Fibroblast of villous mesenchyme (primary cell): ENCODE results near the gene SH2D3A. TPM values are rescaled to one million over a fixed set of nuclear protein-coding genes. Genes with fewer than 3 reads are reported as not detected.
"Not testable (repeated sequence)": the region's sequence is repeated elsewhere in the genome, so short reads cannot be mapped to it uniquely, and the experiment has no call there.

Experiments used
- DNase-seq: peaks from one replicate; pipeline ENCODE4 v3.0.0-alpha.2; 2010; ENCODE audit warnings: low read depth
- H3K4me3 ChIP-seq: 2 replicates; pipeline ENCODE4 v1.5.1; 2011; ENCODE audit warnings: low read depth, mild to moderate bottlenecking, low read length
- total RNA-seq: library from RNA; depleted of rRNA; stranded (reverse); fragments of >200 nt; gene quantifications from 2 replicates; pipeline ENCODE4 v1.2.3, GENCODE V29; 2012
- TF ChIP-seq, protein P1 (sequence below): IDR thresholded peaks from 2 replicates; pipeline ENCODE4 v1.5.1; 2012; ENCODE audit warnings: low read depth, mild to moderate bottlenecking, low read length; ENCODE audit not compliant: insufficient read depth

Gene SH2D3A
- total RNA-seq, 1 donor = under 0.01 TPM

DNA sequence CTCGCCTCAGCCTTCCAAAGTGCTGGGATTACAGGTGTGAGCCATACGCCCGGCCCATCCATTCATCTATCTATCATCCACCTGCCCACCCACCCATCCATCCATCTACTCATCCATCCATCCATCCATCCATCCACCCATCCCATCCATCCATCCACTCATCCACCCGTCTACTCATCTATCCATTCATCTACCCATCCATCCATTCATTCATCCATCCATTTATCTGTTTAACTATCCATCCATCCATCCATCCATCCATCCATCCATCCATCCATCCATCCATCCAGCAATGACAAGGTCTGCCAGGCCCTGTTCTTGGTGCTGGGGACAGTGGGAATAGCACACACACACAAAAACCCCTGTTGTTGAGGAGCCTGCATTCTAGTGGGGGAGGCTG is 9.8 kb upstream of the SH2D3A start:
- DNase-seq = no peak
- H3K4me3 ChIP-seq = no peak overlapping the region
- TF ChIP-seq, protein P1, sequence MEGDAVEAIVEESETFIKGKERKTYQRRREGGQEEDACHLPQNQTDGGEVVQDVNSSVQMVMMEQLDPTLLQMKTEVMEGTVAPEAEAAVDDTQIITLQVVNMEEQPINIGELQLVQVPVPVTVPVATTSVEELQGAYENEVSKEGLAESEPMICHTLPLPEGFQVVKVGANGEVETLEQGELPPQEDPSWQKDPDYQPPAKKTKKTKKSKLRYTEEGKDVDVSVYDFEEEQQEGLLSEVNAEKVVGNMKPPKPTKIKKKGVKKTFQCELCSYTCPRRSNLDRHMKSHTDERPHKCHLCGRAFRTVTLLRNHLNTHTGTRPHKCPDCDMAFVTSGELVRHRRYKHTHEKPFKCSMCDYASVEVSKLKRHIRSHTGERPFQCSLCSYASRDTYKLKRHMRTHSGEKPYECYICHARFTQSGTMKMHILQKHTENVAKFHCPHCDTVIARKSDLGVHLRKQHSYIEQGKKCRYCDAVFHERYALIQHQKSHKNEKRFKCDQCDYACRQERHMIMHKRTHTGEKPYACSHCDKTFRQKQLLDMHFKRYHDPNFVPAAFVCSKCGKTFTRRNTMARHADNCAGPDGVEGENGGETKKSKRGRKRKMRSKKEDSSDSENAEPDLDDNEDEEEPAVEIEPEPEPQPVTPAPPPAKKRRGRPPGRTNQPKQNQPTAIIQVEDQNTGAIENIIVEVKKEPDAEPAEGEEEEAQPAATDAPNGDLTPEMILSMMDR = no peak

DNA sequence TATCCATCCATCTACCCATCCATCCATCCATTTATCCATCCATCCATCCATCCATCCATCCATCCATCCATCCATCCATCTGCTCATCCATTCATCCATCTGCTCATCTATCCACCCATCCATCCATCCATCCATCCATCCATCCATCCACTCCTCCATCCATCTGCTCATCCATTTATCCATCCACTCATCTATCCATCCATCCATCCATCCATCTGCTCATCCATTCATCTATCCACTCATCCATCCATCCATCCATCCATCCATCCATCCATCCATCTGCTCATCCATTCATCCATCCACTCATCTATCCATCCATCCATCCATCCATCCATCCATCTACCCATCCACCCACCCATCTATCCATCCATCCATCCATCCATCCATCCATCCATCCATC is 8.8 kb upstream of the SH2D3A start:
- DNase-seq, H3K4me3 ChIP-seq: not testable (repeated sequence)

DNA sequence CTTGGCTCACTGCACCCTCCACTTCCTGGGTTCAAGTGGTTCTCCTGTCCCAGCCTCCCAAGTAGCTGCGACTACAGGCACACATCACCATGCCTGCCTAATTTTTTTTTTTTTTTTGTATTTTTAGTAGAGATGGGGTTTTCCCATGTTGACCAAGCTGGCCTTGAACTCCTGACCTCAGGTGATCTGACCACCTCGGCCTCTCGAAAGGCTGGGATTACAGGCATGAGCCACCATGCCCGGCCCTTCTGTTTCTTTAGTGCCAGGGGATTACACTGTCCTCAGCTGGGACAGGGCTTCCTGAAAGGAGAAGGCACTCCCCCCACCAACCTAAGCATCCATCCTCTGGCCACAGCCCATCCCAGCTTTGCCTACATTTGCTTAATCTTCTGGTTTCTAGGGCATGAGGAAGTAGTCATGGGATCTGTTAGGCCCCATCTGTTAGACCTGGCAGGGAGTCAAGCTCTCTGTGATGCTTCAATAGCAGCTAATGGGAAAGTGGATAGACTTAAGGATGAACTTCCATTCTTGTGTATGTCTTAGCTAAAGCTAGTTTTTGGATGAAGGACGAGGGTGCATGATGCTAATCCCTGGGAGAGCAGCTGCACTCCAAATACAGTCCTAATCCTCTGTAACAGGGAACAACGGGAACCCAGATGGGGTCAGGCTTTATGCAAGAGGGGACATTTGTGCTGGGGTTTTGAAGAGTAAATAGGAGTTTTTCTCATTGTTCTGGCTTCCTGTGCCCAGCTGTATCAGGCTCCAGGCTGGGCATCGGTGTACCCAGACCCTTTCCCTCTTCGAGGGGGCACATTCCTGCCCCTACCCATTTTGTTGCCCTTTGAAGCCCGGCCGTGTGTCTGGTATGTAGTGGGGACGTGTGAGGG is 7.8 kb upstream of the SH2D3A start:
- TF ChIP-seq, protein P1 = no peak
- no peak for DNase-seq

DNA sequence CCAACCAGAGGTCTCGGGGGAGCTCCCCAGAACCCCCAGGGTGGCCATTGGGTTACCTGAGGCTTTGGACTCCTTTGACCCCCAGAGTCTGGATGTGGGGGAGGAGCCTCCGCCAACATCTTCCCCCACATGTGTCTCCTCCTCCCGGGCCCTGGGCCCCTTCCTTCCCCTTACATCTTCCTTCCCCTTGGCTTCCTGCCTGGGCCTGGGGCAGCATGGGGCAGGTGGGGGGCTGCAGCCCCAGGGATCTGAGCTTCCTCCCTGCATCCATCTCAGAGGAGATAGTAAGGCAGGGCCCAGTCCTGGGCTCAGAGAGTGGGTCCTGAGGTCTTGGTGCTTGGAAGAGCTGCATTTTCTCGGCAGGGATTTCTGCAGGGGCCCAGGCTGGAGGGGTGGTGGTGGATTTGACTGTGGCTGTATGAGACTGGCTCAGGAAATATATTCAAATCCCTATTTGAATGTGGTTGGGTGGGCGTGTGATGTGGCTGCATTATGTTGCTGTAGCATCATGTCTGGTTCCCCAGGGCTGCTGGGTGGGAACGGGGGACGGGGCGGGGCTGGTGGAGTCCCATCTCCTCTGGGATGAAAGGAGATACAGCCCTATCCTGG is 6.2 kb upstream of the SH2D3A start:
- TF ChIP-seq, protein P1 = no peak
- H3K4me3 ChIP-seq = no peak overlapping the region

More for the DNA sequence above, 7.8 kb upstream of the SH2D3A start:
- H3K4me3 ChIP-seq = no peak overlapping the region

DNA sequence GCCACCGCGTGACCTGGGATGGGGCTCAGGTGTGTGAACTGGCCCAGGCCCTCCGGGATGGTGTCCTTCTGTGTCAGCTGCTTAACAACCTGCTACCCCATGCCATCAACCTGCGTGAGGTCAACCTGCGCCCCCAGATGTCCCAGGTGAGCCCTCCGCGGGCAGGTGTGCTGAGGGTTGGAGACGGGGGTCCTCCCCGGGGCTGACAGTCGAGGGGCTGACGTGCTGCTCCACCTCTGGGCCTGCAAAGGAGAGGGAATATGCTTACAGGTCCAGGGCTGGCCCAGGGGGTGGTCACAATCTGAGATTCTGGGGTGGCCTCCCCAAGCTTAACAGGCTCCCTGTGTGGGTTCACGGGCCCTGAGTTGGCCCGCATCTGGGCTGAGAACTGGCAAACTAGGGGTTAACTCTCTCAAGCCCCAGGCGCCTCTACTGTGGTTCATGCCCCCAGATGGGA is 5.7 kb upstream of the SH2D3A start:
- H3K4me3 ChIP-seq = no peak overlapping the region
- DNase-seq = no peak
- TF ChIP-seq, protein P1 = no peak

More for the DNA sequence above, 6.2 kb upstream of the SH2D3A start:
- DNase-seq = no peak

DNA sequence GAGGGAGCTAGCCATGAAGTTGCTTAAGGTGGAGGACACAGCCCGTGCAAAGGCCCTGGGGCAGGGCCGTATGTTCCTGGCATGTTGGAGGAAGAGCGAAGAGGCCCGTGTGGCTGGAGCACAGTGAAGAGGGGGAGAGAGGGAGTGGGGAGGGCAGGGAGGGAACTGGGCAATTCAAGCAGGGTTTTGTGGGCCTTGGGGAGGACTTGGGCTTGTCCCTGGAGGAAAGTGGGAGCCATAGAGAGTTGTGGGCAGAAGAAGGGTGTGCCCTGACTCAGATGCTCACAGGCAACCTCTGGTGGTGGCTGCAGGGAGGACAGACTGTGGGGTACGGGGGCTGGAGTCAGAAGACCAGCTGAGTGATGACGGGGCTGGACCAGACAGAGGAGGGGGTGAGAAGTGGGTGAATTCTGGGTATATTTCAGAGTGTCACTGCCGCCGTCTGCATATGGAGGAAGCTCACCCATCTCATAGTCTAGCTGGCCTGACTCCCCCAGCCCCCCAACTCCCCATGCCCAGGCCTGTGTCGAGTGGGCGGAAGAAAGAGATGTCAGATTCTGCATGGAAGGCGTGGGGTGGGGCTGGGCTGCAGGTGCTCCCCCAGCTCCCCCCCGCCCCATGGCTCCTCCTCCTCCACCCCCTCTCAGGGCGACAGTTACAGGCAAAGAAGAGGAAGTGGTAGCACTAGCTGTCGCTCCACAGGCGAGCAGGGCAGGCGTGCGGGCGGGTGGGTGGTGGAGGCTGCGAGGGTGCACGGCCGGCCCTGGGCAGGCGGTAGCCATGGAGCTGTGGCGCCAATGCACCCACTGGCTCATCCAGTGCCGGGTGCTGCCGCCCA is 5.0 kb upstream of the SH2D3A start, which contains the start of gene VAV1:
TSS of gene VAV1 (plus strand) at position 681 of the 838 bp plus-strand sequence. CDS start at position 781, 100 bp downstream.
- no peak for DNase-seq
- H3K4me3 ChIP-seq = no peak within 1 kb of the TSS
- TF ChIP-seq, protein P1 = no peak

DNA sequence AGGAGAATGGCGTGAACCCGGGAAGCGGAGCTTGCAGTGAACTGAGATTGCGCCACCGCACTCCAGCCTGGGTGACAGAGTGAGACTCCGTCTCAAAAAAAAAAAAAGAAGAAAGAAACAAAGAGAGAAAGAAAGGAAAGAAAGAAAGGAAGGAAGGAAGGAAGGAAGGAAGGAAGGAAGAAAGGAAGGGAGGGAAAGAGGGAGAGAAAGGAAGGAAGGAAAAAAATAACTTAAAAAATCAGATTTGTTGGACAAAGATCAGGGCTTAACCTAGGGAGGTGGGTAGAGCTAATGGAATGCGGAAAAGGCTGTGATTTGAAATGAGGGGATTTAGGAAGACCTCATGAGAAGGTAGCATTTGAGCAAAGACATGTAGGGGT is 4.4 kb upstream of the SH2D3A start:
- H3K4me3 ChIP-seq, DNase-seq: not testable (repeated sequence)
